ENCODE results near the gene PDPR.
"Not testable (repeated sequence)": the region's sequence is repeated elsewhere in the genome, so short reads cannot be mapped to it uniquely, and the experiment has no call there.

Gene PDPR

DNA sequence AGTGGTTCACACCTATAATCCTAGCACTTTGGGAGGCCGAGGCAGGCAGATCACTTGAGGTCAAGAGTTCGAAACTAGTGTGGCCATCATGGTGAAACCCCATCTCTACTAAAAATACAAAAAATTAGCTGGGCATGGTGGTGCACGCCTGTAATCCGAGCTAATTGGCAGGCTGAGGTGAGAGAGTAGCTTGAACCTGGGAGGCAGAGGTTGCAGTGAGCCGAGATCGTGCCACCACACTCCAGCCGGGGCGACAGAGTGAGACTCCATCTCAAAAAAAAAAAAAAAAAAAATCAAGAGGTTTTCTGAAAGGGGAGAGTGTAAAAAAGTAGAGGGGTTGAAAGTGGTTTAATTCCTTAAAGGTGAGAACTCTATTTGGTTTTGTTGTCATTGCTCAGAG is 21.7 kb downstream of the PDPR start:
- DNase-seq = not testable (repeated sequence)

DNA sequence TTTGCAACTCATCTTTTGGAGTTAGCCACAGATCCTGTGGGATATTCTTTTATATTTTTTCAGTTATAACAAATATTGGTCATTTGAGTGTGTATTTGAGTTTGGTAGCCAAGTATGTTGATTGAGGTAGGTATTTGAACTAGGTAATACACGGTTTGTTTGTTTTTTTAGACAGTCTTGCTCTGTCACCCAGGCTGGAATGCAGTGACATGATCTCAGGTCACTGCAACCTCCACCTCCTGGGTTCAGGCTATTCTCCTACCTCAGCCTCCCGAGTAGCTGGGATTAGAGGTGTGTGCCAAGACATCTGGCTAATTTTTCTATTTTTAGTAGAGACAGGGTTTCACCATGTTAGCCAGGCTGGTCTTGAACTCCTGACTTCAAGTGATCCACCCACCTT is 22.5 kb downstream of the PDPR start:
- not testable (repeated sequence) for DNase-seq

DNA sequence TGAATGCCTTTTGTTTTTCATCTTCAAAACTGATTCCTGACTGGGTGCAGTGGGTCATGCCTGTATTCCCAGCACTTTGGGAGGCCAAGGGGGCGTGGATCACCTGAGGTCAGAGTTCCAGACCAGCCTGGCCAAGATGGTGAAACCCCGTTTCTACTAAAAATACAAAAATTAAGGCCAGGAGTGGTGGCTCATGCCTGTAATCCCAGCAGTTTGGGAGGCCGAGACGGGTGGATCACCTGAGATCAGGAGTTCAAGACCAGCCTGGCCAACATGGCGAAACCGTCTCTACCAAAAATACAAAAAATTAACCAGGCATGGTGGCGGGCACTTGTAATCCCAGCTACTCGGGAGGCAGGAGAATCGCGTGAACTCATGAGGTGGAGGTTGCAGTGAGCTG is 28.6 kb downstream of the PDPR start:
- DNase-seq = not testable (repeated sequence)

DNA sequence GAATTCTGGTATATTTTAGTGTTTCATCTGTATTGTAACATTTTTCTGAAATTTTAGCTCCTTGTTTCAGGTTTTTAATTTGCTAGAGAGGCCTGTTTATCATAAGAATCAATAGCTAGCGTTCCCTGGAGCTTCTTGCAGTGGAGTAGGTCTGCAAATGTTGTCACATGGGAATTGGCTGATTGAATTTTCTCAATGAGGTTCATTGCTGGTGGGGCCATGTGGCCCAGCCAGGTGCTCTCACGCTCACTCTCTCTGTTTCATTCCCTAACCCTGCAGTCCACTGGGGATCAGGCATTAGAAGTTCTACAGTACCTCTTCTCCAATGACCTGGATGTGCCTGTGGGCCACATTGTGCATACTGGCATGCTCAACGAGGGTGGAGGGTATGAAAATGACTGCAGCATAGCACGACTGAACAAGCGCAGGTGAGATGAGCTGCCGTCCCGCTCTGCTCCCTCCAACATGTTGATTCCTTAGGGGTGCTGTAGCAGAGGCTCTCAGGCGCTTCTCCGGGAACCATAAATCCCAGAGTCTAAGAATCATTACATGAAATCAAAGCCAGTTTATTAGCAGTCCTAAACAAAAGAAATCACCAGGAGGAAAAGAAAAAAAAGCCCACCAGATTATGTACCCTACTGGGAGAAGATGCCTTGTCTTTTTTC is 29.2 kb downstream of the PDPR start:
- not testable (repeated sequence) for DNase-seq

DNA sequence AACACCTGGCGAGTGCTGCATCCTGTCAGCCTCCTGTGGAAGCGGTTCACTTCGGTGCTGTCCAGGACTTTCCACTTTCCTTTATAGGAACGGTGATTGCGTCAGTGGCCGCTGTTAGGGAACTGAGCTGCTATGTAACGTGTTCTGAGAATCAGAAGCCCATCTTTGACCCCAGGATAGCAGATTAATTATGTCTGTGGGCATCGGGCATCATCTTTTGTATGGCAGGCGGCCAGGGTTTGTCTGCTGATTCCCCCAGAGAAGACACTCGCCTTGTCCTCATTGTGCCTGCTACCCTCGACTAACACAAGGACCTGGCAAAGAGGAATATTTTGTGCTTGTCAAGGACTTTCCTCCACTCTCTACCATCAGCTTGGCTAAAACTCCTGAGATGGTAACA is 33.7 kb downstream of the PDPR start:
- DNase-seq = not testable (repeated sequence)

DNA sequence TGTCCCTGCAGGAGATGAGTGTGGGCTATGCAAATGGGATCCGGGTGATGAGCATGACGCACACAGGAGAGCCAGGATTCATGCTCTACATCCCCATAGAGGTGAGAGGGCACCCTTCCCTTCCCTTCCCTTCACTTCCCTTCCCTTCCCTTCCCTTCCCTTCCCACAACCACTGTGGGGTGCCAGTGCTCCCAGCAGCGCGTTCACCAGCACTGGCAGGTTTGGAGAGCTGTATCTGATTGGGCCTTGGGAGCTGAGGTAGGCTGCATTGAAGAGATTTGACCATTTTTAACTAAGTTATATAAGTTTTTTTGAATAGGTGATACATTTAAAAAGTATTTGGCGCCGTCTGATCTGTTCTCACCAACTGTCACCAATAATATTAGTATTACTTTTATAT is 34.3 kb downstream of the PDPR start:
- DNase-seq = not testable (repeated sequence)

DNA sequence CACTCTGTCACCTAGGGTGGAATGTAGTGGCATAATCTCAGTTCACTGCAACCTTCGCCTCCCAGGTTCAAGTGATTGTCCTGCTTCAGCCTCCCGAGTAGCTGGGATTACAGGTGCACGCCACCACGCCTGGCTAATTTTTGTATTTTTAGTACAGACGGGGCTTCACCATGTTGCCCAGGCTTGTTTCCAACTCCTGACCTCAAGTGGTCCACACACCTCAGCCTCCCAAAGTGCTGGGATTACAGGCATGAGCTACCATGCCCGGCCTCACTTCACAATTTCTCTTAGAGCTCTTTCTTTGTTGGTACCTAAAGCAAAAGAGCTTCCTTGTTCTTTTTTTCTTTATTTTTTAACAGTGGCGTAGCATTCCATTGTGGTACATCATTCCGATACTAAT is 35.2 kb downstream of the PDPR start:
- DNase-seq = not testable (repeated sequence)

DNA sequence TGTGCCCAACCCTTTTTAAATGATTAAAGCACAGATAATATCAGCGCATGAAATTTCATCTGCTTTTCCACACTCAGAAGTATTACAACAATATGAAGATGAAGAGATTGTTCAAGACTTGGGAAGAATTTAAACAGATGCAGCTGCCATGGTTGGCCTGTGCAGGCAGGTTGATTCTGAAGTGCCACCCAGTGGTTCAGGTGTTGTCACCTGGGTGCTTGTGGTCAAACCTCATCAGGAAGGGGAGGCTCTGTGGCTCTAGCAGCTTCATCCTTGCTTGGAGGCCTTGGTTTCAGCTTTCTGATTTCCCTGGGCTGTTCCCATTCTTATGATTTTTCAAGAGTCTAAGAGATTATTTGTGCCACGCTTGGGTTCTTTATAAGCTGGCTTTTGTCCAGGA is 37.3 kb downstream of the PDPR start:
- no peak for DNase-seq

DNA sequence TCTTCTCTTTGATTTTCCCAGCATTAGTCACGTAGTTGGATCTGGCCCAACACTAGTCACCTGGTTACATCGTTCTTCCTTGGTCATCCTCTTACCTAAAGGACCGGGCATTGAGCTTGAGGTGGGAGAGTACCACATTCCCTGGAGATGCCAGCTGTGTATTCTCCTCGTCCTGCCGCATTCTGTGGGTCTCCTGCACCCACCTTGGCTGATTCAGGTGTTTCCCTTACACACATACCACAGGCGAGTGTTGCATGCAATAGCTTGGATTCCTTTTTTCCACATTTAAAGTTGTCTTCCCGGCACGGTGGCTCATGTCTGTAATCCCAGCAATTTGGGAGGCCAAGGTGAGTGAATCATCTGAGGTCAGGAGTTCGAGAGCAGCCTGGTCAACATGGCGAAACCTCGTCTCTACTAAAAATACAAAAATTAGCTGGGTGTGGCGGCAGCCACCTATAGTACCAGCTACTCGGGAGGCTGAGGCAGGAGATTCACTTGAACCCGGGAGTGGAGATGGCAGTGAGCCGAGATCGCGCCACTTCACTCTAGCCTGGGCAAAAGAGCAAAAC is 37.9 kb downstream of the PDPR start:
- DNase-seq = no peak

DNA sequence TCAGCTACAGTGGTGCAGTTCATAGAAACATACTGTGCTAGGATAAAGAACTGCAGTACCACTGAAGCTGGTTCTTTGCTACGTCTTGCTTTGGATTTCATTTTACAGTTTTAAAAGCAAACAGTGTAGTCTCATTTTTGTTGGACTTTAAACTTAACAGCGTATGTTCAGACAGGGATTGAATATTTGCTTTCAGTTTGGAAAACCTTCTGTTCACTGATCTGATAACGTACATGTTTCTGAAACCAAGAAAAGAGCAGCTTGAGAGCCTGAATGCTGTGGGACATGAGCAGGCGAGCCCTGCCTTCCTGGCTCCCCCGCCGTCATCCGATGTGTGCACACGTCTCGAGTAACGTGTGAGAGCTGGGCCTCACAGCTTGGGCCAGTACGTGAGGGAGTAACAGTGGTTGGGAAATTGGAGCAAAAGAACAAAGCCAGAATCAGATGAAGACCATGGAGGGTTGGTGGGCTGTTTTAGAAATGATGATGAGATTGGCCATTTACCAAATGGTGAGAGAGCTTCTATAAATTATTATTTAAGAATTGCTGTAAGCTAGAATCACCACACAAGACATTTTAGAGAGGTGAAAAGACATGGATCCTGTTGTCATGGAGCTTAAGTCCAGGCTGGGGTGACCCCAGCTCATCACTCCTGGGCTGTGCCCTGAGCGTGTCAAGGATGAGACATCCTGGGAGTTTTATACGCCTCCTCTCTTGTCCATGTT is 38.6 kb downstream of the PDPR start:
- no peak for DNase-seq

DNA sequence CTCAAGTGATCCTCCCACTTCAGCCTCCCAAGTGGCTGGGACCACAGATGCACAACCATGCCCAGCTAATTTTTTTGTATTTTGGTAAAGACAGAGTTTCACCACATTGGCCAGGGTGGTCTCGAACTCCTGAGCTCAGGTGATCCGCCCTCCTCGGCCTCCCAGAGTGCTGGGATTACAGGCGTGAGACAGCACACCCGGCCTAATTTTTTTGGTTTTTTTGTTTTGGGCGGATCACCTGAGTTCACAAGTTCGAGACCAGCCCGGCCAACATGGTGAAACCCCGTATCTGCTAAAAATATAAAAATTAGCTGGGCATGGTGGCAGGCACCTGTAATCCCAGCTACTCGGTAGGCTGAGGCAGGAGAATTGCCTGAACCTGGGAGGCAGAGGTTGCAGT is 40.6 kb downstream of the PDPR start:
- not testable (repeated sequence) for DNase-seq

DNA sequence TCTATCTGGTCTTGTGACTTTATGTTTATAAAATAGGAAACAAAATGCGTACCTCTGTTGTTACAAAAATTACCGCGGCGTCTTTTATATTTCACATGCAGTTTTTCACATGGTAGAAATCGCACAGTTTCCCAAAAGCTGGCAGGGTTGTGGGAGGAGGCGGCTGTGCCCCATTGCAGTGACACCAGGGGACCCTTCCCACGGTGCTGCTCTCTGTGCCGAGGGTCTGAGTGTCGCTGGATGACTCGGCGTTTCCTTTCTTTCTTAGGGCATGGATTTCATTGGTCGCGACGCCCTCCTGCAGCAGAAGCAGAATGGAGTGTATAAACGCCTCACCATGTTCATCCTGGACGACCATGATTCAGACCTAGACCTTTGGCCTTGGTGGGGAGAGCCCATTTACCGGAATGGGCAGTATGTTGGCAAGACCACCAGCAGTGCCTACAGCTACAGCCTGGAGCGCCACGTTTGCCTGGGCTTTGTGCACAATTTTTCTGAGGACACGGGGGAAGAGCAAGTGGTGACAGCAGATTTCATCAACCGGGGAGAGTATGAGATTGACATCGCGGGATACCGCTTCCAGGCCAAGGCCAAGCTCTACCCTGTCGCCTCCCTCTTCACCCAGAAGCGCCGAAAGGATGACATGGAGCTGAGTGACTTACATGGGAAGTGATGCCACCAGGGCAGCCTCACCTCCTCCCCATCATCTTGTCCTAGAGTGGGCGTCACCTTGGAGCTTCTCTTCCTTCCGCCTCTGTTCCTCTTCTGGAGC is 42.3 kb downstream of the PDPR start:
- no peak for DNase-seq

DNA sequence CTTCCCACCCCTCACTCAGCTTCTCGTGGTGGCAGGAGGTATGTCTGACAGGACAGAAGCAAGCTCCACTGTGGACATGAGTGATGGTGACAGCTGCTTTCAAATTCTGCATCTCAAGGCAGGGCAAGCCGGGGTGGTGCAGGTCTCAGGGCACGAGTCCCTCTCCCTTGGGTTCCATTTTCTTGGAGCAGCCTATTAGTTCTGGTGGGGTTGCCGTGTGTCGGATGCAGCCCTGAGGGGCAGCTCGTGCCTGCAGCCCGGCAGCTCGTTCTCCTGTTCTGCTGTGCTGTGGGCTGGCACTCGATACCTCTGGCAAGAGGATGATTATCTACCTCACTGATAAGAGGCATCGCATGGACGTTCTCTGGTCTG is 43.0 kb downstream of the PDPR start:
- DNase-seq = no peak

DNA sequence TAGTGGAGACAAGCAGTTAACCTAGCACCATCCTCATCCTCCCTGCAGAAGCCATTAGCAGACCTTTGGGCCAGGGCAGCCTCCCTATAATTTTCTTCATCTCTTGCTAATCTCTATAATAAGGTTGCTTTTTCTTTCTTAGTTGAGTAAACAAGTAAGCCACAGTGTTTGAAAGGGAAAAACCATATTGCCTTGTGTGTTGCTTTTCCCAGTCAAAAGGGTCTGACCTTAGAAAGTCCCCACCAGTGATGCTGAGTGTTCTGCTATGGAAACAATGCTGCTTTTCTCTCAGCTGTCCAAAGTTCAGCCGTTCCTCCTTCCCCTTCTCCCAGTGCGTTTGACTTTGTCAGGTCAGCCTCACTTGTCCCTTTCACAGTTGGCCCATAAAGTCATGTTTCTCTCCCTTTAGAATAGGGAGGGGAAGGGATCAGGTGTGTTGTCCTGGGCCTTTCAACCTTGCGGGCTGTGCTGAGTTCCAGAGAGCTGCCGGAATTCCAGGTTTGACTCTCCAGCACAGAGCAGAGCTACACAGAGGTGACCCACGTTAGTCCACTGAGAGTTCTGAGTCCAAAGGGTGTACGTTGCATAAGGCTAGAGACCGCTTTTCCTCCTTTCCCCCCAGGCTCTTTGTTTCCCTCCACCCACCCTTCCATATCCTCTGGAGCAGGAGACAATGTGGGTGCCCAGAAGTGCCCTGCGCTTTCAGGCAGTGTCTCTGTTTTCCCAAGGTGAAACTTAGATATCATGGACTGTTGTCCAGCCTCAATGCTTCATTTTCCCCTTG is 43.5 kb downstream of the PDPR start:
- no peak for DNase-seq

DNA sequence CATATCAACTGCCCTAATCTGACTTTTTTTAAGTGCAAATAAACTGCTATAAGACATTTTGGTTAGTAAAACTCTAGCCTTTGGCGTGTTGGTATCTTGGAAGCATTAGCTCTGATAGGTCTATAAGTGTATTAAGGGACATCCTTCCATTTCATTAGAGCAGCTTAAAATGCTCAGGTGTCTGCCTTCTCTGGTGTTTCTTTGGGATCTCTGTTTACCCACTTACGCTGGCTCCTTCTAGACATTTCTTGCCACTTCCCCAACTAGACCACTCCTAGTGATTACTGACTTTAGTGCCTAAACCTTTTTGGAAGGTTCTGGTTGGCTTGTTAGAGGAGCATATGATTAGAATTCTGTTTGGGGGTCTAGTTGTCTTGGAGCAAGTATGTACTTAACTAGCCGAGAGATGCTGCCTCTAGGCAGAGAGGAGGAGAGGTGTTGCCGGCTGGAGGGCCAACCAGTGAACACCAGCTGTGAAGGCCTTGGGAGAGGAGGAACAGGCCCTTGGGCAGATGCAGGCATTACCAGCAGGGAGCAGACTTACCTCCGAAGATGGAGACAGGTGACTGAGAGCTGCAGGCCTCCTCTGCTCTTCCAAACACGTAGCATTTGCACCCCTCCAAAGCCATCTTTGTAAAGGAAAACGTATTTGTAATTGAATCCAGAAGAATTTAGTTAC is 44.3 kb downstream of the PDPR start:
- no peak for DNase-seq

DNA sequence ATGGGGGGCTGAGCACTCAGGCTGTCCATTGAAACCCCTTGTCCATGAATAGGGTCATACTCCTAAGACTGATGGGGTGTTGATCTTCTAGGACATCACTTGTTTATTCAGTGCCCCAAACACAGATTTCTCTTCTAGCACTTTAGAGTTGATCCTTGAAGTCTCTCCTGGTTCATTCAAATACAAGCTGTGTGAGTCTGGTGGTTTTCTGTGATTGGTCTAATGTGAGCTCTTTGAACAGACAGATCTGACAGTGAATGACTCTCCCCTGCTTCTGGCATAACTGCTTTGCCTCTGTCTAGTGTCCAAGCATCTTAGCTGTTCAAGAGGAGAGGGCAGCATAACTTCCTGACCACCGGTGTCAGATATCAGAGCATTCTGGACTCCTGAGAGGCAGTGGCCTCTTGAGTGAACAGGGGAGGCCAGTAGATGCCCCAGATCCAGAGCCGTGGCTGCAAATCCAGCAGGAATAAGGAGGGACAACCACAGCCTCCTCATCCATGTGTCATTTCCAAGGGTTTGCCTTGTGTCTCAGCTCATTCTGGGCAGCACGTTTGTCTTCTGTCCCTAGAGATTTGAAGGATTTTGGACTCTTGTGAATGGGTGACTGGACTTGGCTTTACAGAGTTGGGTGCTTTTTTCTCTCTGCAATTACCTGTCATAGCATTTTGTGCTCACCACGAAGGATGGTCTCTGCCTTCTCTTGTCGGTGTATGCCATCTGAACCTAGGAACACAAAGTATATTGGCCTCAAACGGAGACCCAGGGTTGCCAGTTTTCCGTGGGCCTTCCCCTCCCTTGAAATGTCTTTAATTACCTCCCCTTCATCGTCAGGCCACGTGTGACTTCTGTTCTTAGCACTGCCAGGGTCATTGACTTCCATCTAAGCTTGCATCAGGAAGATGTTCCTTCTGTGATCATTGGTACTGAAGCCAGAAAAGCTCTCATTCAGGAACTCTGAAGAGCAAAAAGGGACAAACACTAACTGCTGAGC is 45.5 kb downstream of the PDPR start:
- DNase-seq = no peak

DNA sequence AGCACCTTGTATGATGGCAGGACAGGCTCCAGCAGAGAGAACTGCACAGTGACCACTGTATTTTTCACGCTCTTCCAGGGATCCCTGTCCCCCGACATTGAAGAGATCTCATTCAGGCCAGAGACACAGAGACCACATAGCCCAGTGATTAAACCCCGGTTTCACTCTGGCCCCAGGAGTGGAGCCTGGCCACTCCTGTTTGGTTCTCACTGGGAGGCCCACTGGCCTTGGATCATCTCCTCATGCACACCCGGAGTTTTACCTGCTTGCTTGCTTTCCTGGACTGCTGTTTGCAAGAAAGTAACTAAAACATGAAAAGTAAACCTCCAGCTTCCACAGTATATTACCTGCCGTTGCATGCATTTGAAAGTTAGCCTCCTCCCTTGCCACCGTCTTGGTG is 46.3 kb downstream of the PDPR start:
- no peak for DNase-seq

DNA sequence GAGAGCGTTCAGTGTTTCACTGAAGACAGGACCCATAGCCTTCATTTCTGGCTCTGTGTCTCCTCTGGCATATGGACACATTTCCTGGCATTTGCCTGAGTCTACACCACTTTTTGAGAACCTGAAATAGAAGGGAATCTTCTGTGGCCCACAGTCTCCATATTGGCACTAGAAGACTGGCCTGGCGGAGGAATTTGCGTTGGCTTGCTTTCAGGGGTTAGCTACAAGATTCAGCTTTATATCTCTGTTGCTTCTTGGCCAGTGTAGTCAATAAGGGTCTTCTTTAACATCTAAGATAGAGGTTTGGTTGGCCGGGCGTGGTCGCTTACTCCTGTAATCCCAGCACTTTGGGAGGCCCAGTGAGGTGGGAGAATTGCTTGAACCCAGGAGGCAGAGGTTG is 46.7 kb downstream of the PDPR start:
- no peak for DNase-seq

DNA sequence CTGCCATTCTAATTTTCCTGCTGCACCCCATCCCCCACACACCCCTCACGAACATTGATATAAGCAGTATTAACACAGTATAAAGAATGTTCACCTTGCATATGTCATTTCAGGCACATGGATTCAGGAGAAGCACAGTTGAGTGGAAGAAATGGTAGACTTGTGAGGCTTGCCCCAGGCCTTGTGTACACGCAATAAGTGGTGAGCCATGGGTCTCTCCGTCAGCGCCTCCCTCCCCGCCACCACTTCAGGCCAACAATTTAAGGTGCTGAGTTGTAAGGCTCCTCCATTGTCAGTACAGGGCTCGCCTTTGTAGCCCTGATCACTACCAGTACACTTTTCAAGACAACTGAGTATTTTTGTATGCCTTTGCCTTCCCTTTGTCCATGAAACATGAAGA is 47.2 kb downstream of the PDPR start:
- DNase-seq = no peak

DNA sequence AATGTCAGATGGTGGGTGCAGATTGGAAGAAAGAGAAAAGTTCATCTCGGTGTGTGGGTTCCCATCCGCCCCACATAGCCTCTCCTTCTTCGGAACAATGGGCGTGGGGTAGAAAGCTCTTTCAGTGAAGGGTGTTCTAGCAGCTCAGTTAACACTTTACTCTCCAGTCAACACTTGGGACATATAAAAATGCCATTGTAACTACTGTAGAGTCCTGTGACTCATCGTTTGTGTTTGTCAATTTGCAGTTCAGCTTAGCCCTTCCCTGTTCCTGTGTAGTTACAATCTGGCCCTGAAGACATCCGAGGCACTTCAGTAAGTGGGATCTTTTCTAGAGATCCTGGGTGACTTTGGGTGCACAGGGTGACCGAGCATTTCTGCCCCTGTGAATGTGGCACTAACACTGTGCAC is 47.9 kb downstream of the PDPR start:
- no peak for DNase-seq

DNA sequence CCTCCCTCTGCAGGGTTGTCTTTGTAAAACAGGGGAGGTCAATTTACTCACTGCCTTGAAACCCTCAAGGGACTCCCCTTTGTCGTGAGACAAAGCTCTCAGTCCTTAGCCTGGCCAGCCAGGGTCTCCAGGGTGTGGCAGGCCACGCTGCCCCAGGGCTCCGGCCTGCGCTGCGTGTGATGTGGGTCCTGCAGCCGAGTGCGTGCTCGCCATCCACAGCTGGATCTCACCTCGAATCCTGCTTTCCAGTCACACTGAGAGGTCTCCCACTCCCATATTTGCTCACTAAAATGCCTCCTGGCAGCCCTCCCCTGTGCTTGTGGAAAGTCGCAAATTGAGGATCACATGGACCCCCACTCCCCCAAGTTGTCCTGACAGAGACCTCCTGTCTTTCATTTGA is 49.5 kb downstream of the PDPR start:
- no peak for DNase-seq

All from bone marrow (tissue), 2 donors.